NCI-H2227 (cell line): Measurements from ENCODE around the gene KRT3.
"Not testable (repeated sequence)": the region's sequence is repeated elsewhere in the genome, so short reads cannot be mapped to it uniquely, and the experiment has no call there.

Source experiments
- DNase-seq: peaks from one replicate; lab custom pipeline; 2025; ENCODE audit not compliant: unreplicated experiment; lab: John Stamatoyannopoulos, UW

Gene KRT3

DNA sequence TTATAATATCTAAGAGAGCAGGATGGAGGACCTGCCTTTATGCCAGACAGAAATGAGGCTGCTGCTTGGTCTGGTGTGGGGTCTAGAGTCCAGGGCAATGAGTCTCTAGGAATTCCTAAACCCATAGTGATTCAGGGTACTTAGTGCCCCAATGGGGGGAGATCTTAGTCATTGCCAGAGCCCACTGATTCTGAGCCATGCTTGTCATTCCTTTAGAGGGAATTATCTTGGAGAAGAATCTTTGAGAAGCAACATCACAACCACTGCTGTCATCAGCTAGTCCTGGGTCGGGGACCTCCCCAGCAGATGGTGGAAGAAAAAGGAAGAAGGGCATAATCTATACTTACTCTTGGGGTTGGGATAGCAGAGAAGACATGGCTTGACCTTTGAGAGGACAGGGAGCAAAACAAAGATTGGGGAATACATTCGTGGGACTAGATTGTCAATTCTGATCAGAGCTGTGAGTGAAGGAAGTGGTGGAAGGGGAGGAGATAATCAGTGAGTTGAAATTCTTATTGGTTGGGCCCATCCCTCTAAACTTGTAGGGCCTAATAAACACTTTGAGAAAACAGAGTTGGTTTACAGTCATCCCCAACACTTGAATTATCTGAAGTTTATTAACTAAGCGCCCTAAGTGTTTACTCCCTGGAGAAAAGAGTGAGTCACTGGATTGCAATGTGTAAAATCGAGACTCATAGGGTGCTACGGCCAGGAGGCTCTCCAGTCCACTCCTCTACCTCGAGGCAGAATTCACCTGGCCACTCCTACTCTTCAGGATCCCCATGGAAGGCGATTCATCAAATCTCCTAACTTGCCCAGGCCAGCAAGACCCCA lies 3.0 kb upstream of the KRT3 start:
- no peak for DNase-seq

DNA sequence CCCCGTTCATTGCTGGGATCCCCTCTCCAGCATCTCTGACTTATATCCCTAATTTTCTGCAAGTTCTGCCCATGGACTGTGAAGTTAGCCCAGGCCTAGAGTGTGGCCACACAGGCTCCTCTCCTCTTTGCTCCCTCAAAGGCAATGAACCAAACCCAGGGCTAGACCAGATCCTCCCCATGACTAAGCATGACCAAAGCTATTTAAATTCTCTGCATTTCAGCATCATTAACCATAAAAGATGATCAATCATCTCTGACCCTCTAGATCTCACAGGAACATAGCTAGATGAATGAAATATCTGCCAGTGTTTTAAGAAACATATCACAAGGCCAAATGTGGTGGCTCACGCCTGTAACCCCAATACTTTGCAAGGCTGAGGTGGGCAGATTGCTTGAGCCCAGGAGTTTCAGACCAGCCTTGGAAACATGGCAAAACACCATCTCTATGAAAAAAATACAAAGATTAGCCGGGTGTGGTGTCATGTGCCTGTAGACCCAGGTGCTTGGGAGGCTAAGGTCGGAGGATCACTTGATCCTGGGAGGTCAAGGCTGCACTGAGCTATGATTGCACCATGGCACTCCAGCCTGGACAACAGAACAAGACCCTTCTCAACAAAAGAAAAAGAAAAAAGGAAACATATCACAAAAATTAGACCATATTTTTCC lies 2.2 kb upstream of the KRT3 start:
- DNase-seq: no peak

- no peak for DNase-seq
Measured at GRCh38 chr12:52797529-52797894, 1.6 kb upstream of the KRT3 start.

DNA sequence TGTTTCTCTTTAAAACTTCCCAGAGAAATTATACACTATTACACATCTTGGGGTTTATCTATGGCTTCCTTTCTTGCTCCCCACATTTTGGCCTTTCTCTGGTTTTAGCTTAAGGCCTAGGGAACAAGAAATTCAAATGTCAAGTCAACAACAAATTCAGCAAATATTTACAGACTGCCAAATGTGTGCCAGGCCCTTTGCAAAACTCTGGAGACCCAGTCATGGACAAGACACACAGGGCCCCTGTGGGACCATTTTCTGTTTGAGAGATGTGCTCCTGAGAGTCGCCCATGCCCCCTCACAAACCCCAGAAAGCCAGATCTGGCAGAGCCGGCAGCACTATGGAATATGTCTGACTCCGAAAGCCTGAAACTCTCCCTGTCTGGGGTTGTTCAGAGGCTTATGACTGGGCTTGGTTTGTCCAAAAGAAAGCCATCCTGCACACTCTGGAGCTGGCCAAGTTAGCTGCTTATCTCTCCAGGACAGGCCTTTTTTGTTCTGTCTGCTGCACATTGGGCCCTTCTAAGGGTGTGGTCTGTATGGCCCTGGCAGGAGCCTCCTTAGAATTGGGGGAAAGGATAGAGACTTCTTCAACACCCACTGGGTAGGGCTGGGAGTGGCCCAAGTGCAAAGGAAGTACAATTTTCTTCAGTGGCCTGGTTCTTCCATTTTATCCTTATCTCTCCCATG lies 1.1 kb upstream of the KRT3 start:
- DNase-seq: no peak

DNA sequence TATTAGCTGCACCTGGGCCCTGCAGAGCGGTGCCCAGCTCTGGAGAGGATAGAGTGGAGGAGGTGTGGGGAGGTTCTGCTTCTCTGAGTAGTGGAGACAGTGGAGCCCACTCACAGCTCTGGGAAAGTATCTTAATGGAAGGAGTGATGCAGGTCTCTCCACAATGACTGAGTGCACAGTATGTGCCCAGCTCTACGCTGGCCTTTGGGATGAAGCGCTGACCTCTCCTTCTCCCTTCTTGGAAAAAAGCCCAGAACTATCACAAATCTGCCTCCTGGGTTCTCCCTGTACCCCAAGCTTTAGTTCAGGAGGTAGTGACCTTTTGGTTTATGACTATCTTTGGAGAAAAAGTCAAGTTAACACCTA lies 495 bp upstream of the KRT3 start:
- no peak for DNase-seq

- not testable (repeated sequence) for DNase-seq
Measured at GRCh38 chr12:52795332-52795674, 614 bp downstream of the KRT3 start.

DNA sequence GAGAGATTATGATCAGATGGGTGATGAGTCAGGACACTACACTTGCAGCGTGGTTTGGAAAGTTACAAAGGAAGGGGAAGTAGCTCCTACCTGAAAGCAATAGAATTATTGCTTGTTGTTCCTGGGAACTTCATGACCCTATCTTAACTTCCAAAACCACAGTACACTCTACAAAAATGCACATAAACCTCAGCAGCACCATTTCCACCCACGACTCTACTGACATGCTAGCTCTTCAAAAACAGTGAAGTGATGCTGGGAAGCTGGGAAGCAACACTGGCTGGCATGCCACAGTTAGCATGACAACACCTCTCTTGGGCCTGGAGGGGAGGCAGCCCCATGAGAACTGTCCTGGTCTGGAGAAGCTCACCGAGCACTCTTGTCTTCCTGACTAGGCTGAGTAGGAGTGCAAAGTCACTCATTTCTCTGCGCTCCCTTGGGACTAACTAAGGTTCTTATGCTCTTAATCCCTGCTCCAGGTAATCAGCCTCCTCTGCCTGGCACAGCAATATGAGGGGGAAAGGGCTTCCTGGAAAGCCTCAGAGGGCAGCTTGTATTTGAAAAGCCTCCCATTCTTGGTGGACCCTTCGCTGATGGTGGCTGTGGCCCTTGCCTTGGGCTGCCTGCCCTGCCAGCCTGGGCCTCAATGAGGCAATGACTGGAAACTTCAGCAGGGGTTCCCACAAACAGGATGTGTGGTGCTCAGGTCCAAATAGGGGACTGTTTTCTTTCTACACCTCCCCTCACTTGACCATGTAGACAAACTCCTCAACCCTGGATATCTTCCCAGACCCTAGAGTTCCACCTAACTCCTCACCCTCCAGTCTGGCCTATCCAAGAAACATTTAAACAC lies 1.2 kb downstream of the KRT3 start:
- no peak for DNase-seq

- no peak for DNase-seq
Measured at GRCh38 chr12:52792185-52793029, 3.5 kb downstream of the KRT3 start.

GRCh38 chr12:52791271-52792184 lies 4.4 kb downstream of the KRT3 start:
- no peak for DNase-seq

GRCh38 chr12:52790427-52791270 lies 5.3 kb downstream of the KRT3 start:
- DNase-seq: no peak

DNA sequence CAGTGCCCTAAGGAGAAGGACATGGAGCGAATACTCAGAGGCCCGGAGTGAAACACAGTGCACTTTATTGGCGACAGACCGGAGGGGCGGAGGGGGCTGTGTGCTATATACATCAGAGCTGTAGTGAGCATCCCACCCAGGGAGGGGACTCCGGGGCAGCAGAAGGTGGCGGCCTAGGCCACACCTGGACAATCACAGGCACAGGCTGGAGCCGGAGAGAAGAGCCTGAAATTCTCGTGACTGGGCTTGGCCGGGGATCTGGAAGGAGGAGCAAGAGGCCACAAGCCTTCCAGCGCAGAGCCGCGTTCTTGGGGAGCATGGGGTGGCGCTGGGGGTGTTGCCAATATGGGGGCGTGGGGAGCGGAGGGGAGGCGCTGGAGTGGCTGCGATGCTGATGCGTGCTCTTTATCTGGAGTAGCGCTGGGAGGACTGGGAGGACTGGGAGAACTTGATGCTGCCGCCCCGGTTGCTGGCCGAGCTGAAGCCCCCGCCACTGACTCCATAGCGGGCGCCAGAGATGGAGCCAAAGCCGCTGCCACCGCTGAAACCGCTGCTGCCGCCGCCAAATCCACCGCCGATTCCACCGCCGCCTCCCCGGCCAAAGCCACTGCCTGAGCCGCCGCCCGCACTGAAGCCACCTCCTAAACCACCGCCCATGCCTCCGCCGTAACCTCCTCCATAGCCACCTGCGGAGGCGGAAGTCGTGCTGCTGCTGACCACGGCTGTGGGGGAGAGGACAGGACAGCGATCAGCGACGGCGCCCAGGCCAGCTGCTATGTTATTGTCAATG lies 6.1 kb downstream of the KRT3 start:
- no peak for DNase-seq

DNA sequence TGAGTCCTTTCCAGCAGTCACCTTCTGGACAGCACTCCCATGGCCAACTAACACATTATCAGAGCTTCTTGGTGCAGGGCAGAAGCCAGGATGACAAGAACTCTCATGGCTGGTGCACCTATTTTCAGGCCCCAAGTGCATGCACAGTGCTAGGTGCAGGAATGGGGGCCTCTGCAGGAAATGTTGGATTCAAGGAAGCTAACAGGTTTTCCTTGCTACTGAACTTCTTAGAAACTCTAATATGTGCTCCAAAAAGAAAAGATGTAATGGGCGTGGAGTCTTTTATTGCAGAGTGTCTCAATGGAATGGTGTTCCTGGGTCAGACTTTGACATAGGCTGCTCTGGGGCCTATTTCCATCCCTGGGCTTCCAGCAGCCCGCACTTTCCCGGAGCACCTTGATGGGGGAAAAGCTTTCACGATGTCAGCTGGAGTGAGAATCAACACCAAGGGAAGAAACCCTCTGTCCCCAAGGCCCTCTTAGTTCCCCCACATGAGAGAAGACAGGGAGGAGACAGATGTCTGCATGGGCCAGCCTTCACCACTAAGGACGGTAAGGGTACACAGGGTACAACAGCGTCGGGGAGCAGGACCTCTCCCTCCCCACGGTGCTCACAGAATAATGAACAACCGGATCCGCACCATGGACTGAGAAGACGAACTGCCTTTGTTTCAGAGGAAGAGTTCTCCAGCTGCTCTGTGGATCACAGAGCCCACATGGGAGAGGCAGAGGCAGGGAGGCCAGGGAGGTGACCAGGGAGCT lies 6.9 kb downstream of the KRT3 start:
- no peak for DNase-seq

DNA sequence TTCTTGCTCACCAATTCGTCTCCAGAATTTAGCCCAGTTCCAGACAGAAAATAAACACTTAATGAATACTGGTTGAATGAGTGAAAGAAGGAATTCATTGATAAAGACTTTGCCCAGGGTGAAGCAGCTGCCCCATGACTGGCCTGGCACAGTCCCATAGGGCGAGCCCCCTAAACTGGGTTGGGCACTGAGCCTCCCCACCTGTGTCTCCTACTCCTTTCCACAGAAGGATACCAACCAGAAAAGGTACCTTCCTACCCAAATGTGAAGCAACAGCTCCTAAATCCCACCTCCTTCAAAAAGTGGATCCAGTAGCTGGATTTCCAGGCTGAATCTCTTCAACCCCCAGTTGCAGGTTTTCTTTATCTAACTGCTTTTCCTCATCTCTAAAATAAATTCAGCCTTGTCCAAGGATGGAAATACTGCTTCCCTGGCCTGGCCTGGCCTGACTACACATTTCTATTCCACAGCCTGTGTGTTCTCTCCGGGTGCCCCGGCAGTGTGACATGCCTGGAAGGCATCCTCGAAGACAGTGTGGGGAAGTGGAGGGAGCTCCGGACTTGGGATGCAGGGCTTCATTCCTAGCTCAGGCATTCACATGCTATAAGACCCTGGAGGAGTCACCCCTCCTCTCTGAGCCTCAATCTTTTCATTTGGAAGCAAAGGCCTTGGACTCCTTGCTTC lies 7.6 kb downstream of the KRT3 start:
- DNase-seq: no peak

GRCh38 chr12:52787324-52788191 lies 8.4 kb downstream of the KRT3 start:
- no peak for DNase-seq

DNA sequence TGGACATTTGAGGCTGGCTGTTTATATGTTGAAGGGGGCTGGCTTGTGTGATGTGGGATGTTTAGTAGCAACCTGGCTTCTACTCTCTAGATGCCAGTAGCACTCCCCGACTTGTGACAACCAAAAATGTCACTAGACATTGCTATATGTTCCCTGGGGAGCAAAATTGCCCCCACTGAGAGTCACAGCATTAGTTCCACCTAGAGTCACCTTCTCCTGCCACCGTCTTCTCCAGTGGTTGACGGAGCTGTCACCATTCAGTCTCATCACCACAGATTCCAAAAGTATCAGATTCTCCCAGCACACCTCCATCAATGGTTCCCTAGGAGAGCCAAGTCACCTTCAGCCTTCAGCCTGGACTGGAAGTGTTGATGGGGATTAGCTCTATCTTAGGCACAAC lies 11.0 kb downstream of the KRT3 start:
- no peak for DNase-seq
